PC-3 (cell line): ENCODE results near the gene DIAPH3. TPM values are rescaled to one million over a fixed set of nuclear protein-coding genes. Genes with fewer than 3 reads are reported as not detected.

Source experiments
- ATAC-seq: fragments of 200-7000 bp; cut with Tn5 transposase; 2 replicates; pipeline ENCODE4 v1.9.1; 2020; ENCODE audit warnings: mild to moderate bottlenecking, moderate library complexity
- BruUV-seq: library from RNA; stranded (reverse); fragments of 400-500 nt; replicated peaks from 2 replicates; lab custom pipeline; 2021; lab: Mats Ljungman, UMichigan
- CTCF ChIA-PET: fragments of 300-600 bp; sonication (Branson Sonifier 250); formaldehyde crosslinking; loops from one replicate; lab custom pipeline; 2022; ENCODE audit warnings: antibody characterized with exemption; lab: Charles Lee
- POLR2A ChIA-PET: fragments of 300-600 bp; sonication (Branson Sonifier 250); formaldehyde crosslinking; loops from one replicate; lab custom pipeline; 2022; ENCODE audit warnings: antibody characterized with exemption; ENCODE audit not compliant: unreplicated experiment; lab: Charles Lee
- DNase-seq: peaks from one replicate; pipeline ENCODE4 v3.0.0-alpha.2; 2015
- H2AFZ ChIP-seq: fragments of 300-600 bp; sonication (generic); 2 replicates; pipeline ENCODE4 v1.6.0; 2016; ENCODE audit warnings: antibody characterized with exemption, low read length
- H3F3A ChIP-seq: fragments of 300-600 bp; sonication (generic); one replicate; pipeline ENCODE4 v1.6.0; 2017; ENCODE audit warnings: antibody characterized with exemption, low read length, control low read depth, mild to moderate bottlenecking; ENCODE audit not compliant: unreplicated experiment
- H3K27ac ChIP-seq: fragments of 300-600 bp; sonication (generic); 2 replicates; pipeline ENCODE4 v1.5.1; 2016; ENCODE audit warnings: mild to moderate bottlenecking, low read length
- H3K27me3 ChIP-seq: fragments of 300-600 bp; sonication (generic); 2 replicates; pipeline ENCODE4 v1.6.1; 2016; ENCODE audit warnings: low read length, mixed read lengths
- H3K36me3 ChIP-seq: fragments of 300-600 bp; sonication (generic); 2 replicates; pipeline ENCODE4 v1.6.1; 2016; ENCODE audit warnings: low read depth, mixed run types, low read length, mixed read lengths
- H3K4me1 ChIP-seq: fragments of 300-600 bp; sonication (generic); 2 replicates; pipeline ENCODE4 v1.5.1; 2016; ENCODE audit warnings: low read length; ENCODE audit not compliant: insufficient read depth
- H3K4me2 ChIP-seq: fragments of 300-600 bp; sonication (generic); 2 replicates; pipeline ENCODE4 v1.6.0; 2016; ENCODE audit warnings: low read length
- H3K4me3 ChIP-seq: fragments of 300-600 bp; sonication (generic); 2 replicates; pipeline ENCODE4 v1.5.1; 2016; ENCODE audit warnings: mild to moderate bottlenecking, low read length, mixed read lengths
- H3K79me2 ChIP-seq: fragments of 300-600 bp; sonication (generic); 2 replicates; pipeline ENCODE4 v1.6.1; 2017; ENCODE audit warnings: low read length, mixed read lengths
- H3K9ac ChIP-seq: fragments of 300-600 bp; sonication (generic); 2 replicates; pipeline ENCODE4 v1.6.0; 2016; ENCODE audit warnings: mild to moderate bottlenecking, low read length
- H3K9me2 ChIP-seq: fragments of 300-600 bp; sonication (generic); replicated peaks from 2 replicates; pipeline ENCODE4 v1.6.1; 2016; ENCODE audit warnings: mixed run types, low read length, mixed read lengths
- H3K9me3 ChIP-seq: fragments of 300-600 bp; sonication (generic); 2 replicates; pipeline ENCODE4 v1.6.1; 2016; ENCODE audit warnings: low read length, mixed read lengths
- H4K20me1 ChIP-seq: fragments of 300-600 bp; sonication (generic); 2 replicates; pipeline ENCODE4 v1.6.1; 2016; ENCODE audit warnings: low read length, mixed read lengths
- EZH2 ChIP-seq: fragments of 300-600 bp; sonication (generic); IDR thresholded peaks from one replicate; pipeline ENCODE4 v1.6.1; 2017; ENCODE audit warnings: antibody characterized with exemption, mild to moderate bottlenecking, low read length; ENCODE audit not compliant: unreplicated experiment
- EZH2phosphoT487 ChIP-seq: fragments of 300-600 bp; sonication (generic); IDR thresholded peaks from 2 replicates; pipeline ENCODE4 v1.6.1; 2018; ENCODE audit warnings: mild to moderate bottlenecking, antibody characterized with exemption, low read length, borderline replicate concordance
- intact Hi-C: fragments of 100-400 bp; cut with micrococcal nuclease; formaldehyde crosslinking; loops from 2 replicates; pipeline ENCODE4 v1.9.0; 2023
- total RNA-seq: library from RNA; depleted of rRNA; stranded (reverse); fragments of >200 nt; gene quantifications from 2 replicates; pipeline ENCODE4 v1.2.3, GENCODE V29; 2014; rRNA removed
- TF ChIP-seq, protein P1 (sequence below): fragments of 300-600 bp; sonication (generic); conservative IDR thresholded peaks from 2 replicates; pipeline ENCODE4 v1.5.1; 2017; ENCODE audit warnings: antibody characterized with exemption, low read depth, mild to moderate bottlenecking, low read length

Gene DIAPH3
- total RNA-seq, 1 experiment from 2014 or later, result 7.6 TPM

DNA sequence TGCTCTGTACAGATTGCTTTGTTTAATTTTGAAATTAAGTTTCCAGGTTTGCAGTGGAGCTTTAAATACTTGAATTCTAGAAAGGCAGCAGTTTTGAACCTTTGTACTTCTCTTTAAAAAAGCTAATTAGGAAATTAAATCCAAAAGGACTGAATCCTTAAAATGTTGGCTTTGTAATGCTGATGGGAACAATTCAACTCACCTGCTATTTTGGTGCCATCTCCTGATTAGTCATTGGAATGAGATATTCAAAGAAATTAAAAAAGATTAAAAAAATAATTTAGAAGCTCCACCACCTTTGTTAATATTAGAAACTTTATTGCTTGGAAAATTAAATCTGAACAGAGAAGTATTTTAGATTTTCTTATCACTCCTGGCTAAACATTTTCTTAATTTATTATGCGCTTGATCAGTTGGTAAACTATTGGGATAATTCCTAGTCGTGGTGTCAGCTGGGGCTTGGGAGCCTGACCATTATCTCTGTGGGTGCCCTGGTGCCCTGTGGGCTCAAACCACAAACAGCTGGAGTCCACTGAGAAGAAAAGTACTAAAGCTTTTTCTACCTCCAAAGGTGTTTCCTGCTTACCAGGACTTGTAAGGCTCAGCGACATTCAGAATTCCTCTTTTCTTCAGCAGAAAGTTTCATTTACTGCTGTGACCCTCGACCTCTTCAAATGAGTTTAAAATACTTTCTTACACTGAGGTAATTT lies 540.4 kb downstream of the DIAPH3 start:
- BruUV-seq, result no TSS peak
- POLR2A ChIA-PET, result no interaction called here

DNA sequence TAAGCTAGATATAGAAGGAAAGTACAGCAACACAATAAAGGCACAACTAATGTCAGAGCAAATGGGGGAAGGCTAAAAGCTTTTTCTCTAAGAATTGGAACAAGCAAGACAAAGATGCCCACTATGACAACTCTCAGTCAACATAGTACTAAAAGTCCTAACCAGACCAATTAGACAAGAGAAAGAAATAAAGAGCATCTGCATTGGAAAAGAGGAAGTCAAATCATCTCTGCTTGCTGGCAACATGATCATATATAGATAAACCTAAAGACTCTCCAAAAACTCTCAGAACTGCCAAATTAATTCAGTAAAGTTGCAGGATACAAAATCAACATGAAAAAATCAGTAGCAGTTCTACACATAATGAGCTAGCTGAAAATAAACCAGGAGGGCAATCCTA lies 542.0 kb downstream of the DIAPH3 start:
- no peaks in the 10 kb centered on the region for H3K9me2 ChIP-seq
- no peak overlapping the region for H3K27ac ChIP-seq
- no peak for DNase-seq
- H3K79me2 ChIP-seq, result no peaks in the 10 kb centered on the region
- H3K9ac ChIP-seq, result no peak overlapping the region
- no TSS peak for BruUV-seq
- no peak overlapping the region for H3K4me3 ChIP-seq
- ATAC-seq, result no peak
- H3K9me3 ChIP-seq, result no peaks in the 10 kb centered on the region
- no peak for TF ChIP-seq EZH2
- no peak for TF ChIP-seq EZH2phosphoT487
- TF ChIP-seq, protein P1, sequence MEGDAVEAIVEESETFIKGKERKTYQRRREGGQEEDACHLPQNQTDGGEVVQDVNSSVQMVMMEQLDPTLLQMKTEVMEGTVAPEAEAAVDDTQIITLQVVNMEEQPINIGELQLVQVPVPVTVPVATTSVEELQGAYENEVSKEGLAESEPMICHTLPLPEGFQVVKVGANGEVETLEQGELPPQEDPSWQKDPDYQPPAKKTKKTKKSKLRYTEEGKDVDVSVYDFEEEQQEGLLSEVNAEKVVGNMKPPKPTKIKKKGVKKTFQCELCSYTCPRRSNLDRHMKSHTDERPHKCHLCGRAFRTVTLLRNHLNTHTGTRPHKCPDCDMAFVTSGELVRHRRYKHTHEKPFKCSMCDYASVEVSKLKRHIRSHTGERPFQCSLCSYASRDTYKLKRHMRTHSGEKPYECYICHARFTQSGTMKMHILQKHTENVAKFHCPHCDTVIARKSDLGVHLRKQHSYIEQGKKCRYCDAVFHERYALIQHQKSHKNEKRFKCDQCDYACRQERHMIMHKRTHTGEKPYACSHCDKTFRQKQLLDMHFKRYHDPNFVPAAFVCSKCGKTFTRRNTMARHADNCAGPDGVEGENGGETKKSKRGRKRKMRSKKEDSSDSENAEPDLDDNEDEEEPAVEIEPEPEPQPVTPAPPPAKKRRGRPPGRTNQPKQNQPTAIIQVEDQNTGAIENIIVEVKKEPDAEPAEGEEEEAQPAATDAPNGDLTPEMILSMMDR, result no peak
- no peaks in the 10 kb centered on the region for H3K4me1 ChIP-seq
- no peak overlapping the region for H3K4me2 ChIP-seq
- CTCF ChIA-PET, result no interaction called here
- no peak overlapping the region for H2AFZ ChIP-seq
- H3F3A ChIP-seq, result no peaks in the 10 kb centered on the region
- peaks cover 15% of the 10 kb centered on the region; the same call in 1 of the 2 replicates for H3K27me3 ChIP-seq
- no peaks in the 10 kb centered on the region for H3K36me3 ChIP-seq
- POLR2A ChIA-PET, result no interaction called here
- no peaks in the 10 kb centered on the region for H4K20me1 ChIP-seq
- intact Hi-C loops, result no loop called here

More for the DNA sequence above, 540.4 kb downstream of the DIAPH3 start:
- intact Hi-C loops, result no loop called here
- no peaks in the 10 kb centered on the region for H3K36me3 ChIP-seq
- CTCF ChIA-PET, result no interaction called here
- H3K27ac ChIP-seq, result no peak overlapping the region
- H3K4me2 ChIP-seq, result no peak overlapping the region
- TF ChIP-seq EZH2 (no peak), EZH2phosphoT487 (no peak)
- TF ChIP-seq, protein P1, result no peak
- H3K27me3 ChIP-seq, result peaks cover 15% of the 10 kb centered on the region; the same call in 1 of the 2 replicates
- no peak overlapping the region for H2AFZ ChIP-seq
- H3K79me2 ChIP-seq, result no peaks in the 10 kb centered on the region
- no peaks in the 10 kb centered on the region for H3F3A ChIP-seq
- no peak overlapping the region for H3K9ac ChIP-seq
- no peak overlapping the region for H3K4me3 ChIP-seq
- H4K20me1 ChIP-seq, result no peaks in the 10 kb centered on the region
- no peak for ATAC-seq
- DNase-seq, result no peak
- H3K9me2 ChIP-seq, result no peaks in the 10 kb centered on the region
- no peaks in the 10 kb centered on the region for H3K9me3 ChIP-seq
- no peaks in the 10 kb centered on the region for H3K4me1 ChIP-seq

Other genes with a start within 250 kb of the DIAPH3 start
- gene TDRD3, start 233.3 kb upstream of the DIAPH3 start, total RNA-seq, result 5.8 and 7.5 TPM in 2 replicates